Skin of body (tissue), 2 donors: ENCODE data around the gene VAV1. TPM values are rescaled to one million over a fixed set of nuclear protein-coding genes. Genes with fewer than 3 reads are reported as not detected.
"Not testable (repeated sequence)": the region's sequence is repeated elsewhere in the genome, so short reads cannot be mapped to it uniquely, and the experiment has no call there.

ENCODE experiments used
- DNase-seq: peaks from one replicate; lab custom pipeline; 2025; lab: John Stamatoyannopoulos, UW
- total RNA-seq: library from RNA; depleted of rRNA; stranded (reverse); fragments of >200 nt; gene quantifications from one replicate; pipeline ENCODE4 v1.2.3, GENCODE V29; 2014

The VAV1 gene
- total RNA-seq, 1 donor from 2014 or later: 4.7 TPM

GRCh38 chr19:6812612-6813011 lies 40.1 kb downstream of the VAV1 start:
- no peak for DNase-seq

DNA sequence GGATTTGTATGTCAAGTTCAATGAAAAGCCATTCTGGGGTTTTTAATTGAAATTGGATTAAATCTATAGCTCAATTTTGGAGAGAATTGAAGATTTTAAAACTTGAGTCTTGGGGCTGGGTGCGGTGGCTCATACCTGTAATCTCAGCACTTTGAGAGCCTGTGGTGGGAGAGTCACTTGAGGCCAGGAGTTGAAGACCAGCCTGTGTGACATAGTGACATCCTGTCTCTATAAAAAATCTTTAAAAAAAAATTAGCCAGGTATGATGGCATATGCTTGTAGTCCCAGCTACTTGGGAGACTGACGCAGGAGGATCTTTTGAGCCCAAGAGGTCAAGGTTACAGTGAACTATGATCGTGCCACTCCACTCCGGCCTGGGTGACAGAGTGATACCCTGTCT lies 41.2 kb downstream of the VAV1 start:
- DNase-seq: no peak

GRCh38 chr19:6817179-6817578 lies 44.7 kb downstream of the VAV1 start:
- no peak for DNase-seq

DNA sequence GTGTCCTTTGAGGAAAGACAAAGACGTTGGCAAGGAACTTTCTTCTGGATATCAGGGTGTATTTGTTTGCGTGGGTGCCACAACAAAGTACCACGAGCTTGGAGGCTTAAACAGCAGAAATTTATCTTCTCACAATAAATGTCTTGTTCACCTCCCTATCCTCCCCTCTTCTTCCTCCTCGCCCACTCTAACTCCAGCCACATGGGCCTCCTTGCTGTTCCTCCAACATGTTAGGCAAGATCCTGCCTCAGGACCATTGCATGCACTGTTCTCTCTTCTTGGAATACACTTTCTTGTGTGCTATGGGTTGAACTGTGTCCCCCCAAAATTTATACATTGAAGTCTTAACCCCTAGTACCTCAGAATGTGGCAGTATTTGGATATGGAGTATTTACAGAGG lies 45.7 kb downstream of the VAV1 start:
- no peak for DNase-seq

DNA sequence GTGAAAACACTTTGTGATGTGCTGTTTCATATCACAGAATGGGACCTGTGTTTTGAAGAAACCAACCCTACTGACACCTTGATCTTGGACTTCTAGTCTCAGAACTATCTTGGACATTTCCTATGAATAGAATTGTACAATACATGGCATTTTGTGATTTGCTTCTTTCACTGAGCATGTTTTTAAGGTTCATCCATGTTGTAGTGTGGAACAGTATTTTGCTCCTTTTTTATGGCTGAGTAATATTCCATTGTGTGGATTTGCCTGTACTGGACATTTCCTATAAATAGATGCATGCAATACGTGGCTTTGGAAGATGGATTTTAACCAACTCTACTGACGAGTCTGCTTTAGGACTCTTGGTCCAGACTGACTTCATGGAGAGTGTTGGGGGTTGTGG lies 46.8 kb downstream of the VAV1 start:
- DNase-seq: no peak

DNA sequence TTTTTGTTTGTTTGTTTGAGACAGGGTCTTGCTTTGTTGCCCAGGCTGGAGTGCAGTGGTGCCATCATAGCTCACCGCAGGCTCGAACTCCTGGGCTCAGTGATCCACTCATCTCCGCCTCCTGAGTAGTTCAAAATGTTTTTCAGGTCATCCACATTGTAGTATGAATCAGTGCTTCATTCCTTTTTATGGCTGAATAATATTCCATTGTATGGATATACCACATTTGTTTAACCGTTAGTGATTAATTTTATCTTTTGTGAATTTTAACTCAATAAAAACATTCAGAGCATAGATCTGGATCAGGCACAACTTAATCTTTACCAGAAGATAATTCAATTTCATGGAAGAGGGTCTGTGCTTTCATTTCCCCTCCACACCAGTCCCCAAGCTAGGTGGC lies 47.7 kb downstream of the VAV1 start:
- no peak for DNase-seq

- DNase-seq: no peak
Observed at GRCh38 chr19:6821639-6822310, 49.3 kb downstream of the VAV1 start.

DNA sequence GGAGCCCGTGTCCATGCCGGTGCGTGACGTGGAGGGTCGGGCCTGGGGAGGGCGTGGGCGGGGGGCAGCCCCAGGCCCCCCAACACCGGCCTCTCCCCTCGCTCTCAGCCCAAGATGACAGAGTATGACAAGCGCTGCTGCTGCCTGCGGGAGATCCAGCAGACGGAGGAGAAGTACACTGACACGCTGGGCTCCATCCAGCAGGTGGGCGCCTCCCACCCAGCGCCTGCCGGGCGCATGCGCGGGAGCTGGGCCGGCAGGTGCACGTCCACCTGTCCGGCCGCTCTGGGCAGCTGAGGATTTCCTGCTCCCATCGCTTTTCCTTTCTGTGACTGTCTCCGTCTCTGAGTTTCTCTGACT lies 49.8 kb downstream of the VAV1 start:
- no peak for DNase-seq

DNA sequence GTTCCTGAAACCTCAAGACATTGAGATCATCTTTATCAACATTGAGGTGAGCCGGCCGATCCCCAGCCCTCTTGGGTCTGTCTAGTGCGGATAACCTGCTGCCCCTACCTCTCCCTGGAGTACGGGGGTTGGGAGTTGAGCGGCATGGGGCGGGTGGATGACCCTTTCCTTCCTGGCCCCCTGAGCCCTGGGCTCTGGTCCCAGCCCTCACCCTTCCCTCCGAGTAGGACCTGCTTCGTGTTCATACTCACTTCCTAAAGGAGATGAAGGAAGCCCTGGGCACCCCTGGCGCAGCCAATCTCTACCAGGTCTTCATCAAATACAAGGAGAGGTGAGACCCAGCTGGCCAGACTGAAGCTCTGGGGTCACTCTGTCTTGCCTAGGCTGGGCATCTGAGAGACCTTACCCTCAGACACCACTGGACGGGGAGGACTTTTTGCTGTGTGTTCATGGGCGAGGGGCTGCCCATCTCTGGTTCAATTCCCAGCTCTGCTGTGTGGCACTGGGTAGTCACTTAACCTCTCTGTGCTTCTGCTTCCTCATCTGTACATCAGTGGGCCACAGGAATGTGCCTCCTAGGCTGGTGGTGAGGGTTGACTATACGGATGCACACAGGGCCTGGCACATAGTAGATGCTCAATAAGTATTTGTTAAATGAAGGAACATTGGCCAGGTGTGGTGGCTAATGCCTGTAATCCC lies 52.7 kb downstream of the VAV1 start:
- no peak for DNase-seq

DNA sequence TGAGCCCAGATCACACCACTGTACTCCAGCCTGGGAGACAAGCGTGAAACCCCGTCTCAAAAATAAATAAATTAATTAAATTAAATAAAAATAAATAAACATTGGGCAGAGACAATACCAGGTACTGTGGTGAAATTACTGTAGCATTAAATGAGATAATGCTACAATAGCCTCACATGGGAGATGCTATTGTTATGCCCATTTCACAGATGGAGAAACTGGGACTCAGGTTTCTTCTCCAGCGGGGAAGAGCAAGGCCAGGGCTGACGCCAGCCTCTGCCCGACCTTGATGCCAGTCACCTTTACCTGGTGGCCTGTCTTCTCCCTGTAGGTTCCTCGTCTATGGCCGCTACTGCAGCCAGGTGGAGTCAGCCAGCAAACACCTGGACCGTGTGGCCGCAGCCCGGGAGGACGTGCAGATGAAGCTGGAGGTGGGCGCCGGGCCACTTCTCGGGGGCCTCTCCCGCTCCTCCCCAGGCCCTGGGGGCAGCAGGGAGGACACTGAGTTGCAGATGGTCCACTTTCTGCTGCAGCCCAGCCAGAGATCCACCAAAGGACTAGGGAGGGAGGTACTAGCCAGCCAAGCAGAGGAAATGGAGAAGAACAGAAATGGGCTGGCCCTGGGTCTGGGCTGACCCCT lies 53.9 kb downstream of the VAV1 start:
- DNase-seq: no peak

- no peak for DNase-seq
Observed at GRCh38 chr19:6828306-6828697, 55.8 kb downstream of the VAV1 start.

DNA sequence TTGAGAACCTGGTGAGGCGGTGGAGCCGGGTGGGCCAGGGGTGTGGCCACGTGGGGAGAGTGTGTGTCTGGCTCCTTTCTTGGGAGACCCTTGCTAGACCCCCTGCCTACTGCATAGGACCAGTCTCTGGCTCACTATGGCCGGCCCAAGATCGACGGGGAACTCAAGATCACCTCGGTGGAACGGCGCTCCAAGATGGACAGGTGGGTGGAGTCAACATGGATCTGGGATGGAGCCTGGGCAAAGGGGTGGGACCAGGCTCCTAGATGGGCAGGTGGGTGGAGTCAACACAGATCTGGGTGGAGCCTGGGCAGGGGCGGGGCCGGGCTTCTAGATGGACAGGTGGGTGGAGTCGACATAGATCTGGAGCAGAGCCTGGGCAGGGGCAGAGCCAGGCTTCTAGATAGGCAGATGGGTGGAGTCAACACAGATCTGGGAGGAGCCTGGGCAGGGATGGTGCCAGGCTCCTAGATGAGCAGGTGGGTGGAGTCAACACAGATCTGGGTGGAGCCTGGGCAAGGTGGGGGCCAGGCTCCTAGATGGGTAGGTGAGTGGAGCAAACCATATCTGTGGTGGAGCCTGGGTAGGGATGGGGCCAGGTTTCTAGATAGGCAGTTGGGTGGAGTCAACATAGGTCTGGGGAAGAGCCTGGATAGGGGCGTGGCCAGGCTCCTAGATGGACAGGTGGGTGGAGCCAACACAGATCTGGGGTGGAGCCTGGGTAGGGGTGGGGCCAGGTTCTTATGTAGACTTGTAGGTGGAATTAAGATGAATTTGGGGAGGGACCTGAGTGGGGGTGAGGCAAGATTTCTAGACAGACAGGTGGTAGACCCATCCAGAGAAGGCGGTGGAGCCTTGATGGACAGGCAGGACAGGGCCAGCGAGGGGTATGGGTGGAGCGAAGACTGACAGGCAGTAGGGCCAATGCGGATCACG lies 56.5 kb downstream of the VAV1 start:
- DNase-seq: no peak

- DNase-seq: not testable (repeated sequence)
Observed at GRCh38 chr19:6829829-6830228, 57.3 kb downstream of the VAV1 start.

DNA sequence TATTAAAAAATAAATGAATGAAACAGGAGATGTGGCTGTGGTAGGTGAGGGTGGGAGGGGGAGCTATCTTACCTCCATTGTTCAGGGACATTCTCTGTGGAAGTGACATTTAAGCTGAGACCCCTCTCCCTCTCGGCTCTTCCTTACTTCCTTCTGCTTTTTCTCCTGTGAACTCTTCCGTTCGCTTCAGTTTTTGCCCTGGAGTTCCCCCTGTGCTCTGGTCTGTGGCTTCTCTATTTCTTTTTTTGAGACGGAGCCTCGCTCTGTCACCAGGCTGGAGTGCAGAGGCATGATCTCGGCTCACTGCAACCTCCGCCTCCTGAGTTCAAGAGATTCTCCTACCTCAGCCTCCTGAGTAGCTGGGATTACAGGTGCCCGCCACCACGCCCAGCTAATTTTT lies 58.6 kb downstream of the VAV1 start:
- not testable (repeated sequence) for DNase-seq

DNA sequence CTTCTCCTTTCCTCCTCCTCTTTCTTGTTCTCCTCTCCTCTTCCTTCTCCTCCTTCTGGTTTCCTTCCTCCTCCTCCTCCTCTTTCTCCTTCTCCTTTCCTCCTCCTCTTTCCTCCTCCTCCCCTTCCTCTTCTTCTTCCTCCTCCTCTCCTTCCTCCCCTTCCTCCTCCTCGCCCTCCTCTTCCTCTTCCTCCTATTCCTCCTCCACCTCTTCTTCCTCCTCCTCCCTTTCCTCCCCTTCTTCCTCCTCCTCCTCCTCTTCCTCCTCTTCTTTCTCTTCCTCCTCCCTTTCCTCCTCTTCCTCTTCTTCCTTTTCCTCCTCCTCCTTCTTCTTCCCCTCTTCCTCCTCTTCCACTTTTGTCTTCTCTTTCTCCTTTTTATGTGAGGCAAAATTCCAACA lies 59.9 kb downstream of the VAV1 start:
- DNase-seq: no peak

- DNase-seq: no peak
Observed at GRCh38 chr19:6833166-6833790, 60.8 kb downstream of the VAV1 start.

DNA sequence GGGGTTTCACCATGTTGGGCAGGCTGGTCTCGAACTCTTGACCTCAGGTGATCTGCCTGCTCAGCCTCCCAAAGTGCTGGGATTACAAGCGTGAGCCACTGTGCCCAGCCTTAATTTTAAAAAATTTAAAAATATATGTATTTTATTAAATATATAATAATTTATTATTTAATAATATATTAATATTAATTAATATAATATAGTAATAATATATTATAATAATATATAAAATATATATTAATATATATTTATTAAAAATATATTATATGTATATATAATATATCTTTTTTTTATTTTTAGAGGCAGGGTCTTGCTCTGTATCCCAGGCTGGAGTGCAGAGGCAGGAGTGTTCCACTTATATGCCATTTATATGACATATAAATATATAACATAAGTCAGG lies 61.9 kb downstream of the VAV1 start:
- no peak for DNase-seq

DNA sequence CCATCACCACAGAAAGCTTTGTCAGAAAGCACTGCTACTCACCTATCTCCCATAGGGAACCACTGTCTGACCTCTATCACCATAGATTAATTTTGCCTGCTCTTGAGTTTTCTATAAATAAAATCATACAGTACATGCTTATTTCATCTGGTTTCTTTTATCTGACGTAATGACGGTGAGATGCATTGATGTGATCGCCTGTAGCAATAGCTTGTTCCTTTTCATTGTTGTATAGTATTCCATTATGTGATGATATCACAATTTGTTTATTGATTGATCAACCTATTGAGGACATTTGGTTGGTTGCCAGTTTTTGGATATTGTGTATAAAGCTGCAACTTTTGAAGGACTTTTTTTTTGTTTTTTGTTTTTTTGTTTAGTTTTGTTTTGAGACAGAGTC lies 63.0 kb downstream of the VAV1 start:
- no peak for DNase-seq

DNA sequence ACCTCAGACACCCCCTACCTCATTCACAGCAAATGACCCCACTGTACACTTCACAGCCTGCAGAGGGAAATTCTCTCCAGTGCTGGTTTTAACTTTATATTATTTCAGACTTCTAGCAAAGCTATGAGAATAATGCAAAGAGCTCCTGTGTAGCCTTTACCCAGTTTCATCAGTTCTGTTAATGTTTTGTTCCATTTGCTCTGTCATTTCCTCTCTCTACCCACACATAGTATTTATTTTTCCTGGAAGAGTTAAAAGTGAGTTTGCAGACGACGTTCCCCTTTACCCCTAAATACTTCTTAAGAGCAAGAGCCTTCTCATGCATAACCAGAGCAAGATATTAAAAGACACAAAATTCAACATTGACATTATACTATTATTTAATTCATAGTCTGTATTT lies 65.0 kb downstream of the VAV1 start:
- DNase-seq: no peak

DNA sequence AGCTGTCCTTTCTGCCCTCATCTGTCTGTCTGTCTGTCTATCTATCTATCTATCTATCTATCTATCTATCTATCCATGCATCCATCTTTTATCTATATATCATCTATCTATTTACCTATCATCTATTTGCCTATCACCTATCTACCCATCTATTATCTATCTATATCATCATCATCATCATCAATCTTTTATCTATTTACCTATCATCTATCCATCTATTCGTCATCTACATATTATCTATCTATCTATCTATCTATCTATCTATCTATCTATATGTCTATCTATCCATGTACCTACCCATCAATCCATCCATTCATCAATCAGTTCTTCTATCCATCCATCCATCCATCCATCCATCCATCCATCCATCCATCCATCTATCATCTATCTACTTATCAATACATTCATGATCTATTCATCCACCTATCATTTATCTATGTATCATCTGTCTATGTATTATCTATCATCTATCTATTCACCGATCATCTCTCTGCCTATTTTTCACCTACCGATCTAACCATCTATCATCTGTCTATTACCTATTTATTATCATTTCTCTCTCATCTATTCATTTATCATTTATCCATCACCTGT lies 65.7 kb downstream of the VAV1 start:
- DNase-seq: no peak
